Femur (tissue), 1 donor: ENCODE results near the gene MLLT3.
A peak's percentile ranks its signal among the peaks of the same experiment; 100 is the strongest.

Experiments
- DNase-seq: peaks from one replicate; pipeline ENCODE4 v3.0.0-alpha.2; 2017

Gene MLLT3

DNA sequence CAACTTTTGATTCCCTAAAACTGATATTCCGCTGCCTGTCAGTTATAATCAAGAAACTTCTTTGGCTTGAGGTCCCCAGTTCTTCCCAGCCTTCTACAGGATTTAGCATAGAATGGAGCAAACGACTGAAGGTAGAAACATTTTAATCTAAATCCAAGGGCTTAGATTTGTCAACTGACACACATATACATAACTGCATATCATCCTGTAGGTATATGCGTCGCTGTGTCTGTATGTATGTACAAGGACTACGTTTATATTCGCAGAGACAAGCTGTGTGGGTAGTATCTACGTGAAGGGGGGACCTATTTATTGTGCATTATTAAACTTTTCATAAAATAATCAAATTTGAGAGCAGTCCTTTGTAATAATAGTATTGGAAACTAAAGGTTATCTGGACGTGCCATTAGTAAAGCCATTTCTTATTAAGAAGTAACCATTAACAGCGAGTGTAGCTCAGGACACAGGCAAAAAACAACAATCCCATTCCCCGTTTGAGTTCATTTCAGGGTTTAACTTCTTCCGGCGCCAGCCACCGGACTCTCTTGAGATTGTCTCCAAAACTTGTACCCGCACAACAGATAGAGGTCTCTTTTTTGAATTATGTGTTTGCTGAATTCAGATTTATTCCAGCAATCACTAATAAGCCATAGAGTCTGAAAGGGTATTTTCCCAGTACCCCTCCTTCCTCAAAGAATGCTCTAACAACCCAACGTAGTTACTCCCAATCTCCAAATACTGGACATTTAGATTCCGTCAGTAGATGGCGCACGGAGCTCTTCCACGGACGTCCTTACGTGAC, 2.1 kb upstream of the MLLT3 start:
- DNase-seq, result peak; percentile 70

DNA sequence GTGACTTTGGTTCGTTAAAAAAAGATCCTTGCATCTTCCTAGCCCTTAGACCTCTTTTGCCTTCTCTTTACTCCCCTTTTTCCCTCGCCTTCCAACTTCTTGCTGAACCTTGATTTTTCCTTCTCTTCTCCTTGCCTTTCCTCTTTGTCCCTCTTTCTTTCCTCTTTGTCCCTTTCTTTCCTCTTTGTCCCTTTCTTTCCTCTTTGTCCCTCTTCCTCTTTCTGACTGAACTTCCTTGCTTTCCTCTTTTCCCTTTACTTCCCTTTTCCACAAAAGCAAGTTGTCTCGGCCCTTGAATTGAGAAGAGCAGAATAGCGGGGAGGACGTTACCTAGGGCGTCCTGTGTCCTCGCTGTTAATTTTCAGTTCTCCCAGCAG, 1.4 kb upstream of the MLLT3 start:
- DNase-seq, result no peak

DNA sequence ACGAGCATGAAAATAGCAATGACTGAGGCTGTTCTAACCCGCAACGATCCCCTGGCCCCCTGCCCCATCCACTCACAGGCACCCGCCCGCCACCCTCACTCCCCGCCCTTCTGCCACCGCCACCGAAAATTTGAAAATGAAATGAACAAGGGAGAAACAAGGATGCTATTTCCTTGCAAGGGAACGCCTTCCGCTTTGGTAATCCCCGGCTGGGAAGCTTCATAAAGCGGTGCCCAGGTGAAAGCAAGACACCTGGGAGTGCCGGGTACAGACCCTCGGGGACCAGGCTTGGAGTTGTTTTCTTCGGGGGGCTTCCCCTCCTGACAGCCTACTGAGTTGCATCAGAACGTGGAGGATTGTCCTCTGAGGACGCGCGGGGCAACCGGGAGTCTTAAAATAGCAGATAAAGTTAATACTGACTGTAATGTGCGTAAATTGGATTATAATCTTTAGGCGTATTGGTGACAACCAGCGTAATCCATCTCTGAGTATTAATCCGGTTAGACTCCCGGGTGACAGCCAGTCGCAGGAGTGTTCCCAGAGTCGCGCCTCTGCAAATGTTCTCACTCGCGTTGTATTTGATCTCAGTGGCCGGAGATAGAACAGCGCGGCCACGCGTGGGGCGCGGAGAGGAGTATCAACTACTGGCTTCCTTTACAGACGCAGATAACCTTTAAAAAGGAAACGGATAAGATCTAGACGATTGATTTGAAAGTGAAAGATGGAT, 885 bp upstream of the MLLT3 start:
- DNase-seq, result peak; percentile 47

DNA sequence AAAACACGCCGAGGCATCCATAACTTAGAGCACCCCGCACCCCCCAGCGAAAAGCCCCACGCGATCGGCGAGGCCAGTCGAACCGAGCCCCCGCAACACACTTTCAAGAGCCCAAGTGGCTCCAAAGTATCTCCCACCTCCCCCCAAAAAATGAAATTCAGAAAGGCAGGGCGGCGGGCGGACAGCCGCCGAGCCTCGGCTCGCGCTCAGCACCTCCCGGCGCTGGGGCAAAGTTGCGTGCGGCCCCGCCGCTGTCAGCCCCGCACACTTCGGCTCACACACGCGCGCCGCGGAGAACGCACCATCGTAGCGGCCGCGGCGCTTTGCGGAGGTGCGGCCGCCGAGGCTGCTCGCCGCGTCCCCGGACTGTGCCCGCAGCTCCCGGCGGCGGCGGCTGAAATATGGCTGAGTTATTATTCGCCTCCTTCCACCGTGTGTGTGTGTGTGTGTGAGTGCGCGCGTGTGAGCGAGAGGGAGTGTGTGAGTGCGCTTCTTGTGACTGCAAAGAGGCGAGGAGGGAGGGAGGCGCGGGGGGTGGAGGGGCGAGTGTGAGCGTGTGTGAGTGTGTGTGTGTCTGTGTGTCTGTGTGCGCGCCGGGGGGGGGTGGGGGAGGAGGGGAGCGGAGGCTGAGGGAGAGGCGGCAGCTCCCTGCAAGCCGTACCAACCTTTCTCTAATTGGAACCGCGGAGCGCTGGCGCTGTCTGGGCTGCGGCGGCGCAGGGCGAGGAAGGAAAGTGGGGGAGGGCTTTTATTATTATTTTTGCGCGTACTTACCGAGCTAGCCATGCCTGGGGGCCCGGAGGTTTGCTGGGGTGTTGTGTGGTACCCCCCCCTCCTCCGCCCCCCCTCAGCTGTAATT, 599 bp downstream of the MLLT3 start:
- peak; percentile 86 for DNase-seq

DNA sequence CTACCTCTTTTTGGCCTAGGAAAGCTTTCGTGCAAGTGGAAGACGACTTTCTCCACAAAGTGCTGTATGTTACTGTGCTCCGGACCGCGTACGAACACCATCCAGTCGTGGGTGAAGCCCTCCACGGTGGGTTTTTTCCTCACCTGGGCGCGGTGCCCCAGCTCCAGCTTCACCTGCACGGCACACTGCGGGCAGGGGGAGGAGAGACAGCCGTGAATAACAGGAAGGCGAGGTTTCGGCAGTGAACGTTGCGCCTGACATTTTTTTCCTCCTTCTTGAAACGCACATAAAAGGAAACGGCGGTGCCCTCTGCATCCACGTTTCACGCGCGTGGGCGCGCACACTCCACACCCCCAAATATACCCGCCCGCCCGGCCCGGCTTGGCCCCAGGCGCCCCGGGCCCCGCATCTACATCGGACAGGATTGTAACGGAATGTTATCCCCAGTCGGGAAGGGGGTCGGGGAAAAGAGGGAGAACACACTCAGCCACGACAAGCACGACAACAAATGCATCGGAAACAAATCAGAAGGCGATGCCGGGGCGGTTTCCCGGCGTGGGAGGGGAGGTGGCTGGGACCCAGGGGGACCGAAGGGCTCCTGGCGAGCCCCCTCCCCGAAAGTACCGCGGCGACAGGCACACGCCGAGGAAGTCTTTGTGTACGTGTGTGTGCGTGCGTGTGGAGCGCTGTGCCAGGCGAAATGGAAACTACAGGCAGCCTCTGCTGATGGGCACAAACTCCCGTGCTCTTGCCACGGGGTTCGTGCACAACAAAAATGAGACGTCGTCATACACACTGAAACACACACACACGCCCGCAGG, 1.4 kb downstream of the MLLT3 start:
- DNase-seq, result peak; percentile 55

- DNase-seq, result no peak
Observed at GRCh38 chr9:20619487-20620200, 2.7 kb downstream of the MLLT3 start.

- no peak for DNase-seq
Observed at GRCh38 chr9:20618361-20618802, 3.9 kb downstream of the MLLT3 start.

GRCh38 chr9:20616808-20617207, 5.5 kb downstream of the MLLT3 start:
- no peak for DNase-seq

- DNase-seq, result no peak
Observed at GRCh38 chr9:20614602-20615216, 7.6 kb downstream of the MLLT3 start.

DNA sequence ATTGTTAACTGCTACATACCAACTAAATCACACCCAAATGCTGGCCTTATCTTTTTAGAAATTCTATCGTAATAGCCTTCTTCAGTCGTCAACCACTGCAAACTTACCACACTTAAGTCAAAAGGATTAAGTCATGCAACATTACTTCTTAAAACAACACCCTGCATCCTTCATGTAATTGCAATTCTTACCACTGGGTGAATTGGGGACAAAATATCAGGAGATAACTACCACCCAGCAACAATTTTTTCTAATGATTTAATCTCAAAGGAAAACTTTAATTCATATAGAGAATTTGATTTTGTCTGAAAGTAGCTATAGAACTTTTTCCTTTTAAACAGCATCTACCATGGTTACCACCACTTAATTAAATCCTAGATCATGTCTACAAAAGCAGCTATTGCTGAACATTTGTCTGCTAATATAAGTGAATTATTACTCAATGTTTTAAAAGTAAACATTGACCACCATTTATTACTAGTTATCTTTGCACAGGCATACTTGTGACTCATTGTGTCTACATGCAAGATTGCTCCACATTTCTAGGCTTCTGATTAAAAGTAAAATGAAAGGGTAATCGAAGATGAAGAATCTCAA, 10.5 kb downstream of the MLLT3 start:
- DNase-seq, result no peak

DNA sequence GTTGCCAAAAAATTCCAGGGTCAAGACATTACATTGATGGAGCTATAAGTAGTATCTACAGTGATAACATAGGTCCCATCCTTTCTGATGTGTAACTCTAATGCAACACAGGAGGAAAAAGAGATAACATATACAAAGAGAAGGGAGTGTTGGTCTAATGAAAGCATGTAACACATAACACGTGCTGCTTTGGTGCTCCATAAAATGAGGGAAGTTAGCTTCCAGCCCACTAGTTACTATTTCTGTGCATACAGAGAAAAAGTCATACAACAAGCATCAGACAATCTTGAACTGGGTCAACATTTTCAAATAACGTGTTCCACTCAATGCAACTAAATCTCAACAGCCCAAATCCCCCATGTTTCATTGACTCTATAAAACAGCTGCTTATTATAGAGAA, 11.7 kb downstream of the MLLT3 start:
- DNase-seq, result no peak

- DNase-seq, result no peak
Observed at GRCh38 chr9:20608582-20608981, 13.7 kb downstream of the MLLT3 start.

DNA sequence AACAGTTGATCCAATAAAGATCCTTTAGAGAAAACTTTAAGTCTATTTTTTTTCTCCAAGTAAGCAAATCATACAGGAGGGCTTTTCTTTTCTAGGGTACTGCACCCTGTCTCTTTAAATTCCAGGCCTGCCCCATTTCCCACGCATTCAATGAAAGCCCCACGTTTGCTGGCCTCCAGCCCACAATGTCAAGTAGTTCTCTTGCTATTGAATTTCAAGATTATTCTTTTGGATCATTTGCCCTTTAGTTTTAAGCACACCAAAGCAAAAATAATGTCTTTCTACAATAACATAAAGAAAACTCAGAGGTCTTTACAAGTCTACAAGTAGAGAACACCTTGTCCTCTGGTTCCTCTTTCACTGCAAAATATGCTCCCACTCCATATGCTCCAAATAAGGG, 15.6 kb downstream of the MLLT3 start:
- no peak for DNase-seq

- DNase-seq, result no peak
Observed at GRCh38 chr9:20604562-20604961, 17.7 kb downstream of the MLLT3 start.

GRCh38 chr9:20603524-20604268, 18.6 kb downstream of the MLLT3 start:
- no peak for DNase-seq

DNA sequence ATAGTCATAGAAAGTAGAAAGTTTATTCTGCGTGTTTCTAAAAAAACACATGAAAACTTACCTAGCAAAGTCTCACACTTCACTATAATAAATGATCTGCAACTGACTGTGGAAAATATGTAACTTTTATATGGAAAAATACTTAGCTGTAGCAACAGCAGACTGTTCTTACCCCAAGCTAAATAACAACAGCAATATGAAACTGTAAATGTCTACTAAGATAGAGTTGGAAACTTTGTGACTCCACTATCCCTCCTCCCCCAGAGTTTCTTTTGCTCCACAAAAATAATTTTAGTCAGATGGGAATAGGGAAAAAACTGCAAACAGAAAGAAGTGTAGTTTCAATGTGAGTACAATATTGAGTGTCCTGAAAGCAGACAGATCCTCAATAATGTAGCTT, 21.0 kb downstream of the MLLT3 start:
- DNase-seq, result no peak

DNA sequence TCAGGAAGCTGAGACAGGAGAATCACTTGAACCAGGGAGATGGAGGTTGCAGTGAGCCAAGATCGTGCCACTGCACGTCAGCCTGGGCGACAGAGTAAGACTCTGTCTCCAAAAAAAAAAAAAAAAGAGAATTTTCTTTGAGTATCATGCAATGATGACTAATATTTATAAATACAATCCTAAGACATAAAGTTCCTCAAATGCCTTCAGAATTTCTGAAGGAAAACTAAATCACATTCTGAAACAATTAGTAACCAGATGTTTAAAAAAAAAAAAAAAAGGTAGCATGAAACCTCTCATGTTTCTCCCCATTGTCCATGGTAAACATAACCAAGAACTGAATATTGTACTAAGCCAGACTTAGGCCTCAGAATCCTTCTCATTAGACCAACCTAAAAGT, 23.1 kb downstream of the MLLT3 start:
- no peak for DNase-seq

DNA sequence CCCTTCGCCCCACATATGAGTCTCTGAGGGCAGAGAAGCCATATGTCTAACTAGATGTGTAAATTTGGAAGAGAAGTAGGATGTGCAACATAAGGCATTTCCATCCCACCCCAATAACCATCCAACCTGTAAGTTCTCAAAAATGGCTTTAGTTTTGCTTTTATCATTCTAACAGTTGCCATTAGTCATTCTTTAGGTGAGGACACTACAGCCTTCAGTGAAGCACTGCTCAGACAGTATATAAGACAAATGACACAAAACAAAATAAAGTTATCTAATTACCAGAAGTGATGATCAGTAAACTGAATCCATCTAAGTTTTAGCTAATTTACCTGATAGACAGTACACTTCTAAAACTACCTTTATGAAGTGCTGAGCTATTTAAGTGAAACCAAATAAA, 23.9 kb downstream of the MLLT3 start:
- DNase-seq, result no peak

DNA sequence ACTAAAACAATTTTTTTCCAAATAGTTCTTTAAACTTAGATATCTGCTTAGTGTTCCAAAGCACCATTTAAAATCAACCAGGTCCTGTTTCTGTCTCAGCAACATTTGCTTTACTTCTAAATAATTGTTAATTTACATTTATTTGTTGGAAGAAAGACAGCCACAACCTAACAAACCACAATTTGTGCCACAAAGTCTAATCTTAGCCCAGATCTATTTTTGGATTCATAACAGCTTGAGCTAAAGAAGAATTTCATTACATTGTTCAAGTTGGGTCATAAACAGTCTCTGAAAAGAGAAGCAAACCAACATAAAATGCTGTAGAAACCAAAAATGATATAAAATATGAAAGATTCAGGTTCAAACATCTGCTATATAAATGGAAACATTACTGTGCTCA, 24.4 kb downstream of the MLLT3 start:
- no peak for DNase-seq

DNA sequence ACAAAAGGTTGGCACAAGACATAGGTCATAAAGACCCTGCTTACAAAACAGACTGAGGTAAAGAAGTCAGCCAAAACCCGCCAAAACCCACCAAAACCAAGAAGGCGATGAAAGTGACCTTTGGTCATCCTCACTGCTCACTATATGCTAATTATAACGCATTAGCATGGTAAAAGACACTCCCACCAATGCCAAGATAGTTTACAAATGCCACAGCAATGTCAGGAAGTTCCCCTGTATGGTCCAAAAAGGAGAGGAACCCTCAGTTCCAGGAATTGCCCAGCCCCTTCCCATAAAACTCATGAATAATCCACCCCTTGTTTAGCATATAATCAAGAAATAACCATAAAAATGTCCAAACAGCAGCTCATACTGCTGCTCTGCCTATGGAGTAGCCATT, 27.7 kb downstream of the MLLT3 start:
- DNase-seq, result no peak
